HepG2 (cell line): ENCODE results near the gene ACSL3. TPM values are rescaled to one million over a fixed set of nuclear protein-coding genes. Genes with fewer than 3 reads are reported as not detected.

Experiments used
- ARNTL ChIP-seq: sonication (generic); formaldehyde crosslinking; IDR thresholded peaks from 2 replicates; pipeline ENCODE4 v1.4.0; 2020; ENCODE audit warnings: mild to moderate bottlenecking, missing genetic modification reagents
- FOXJ3 ChIP-seq: sonication (generic); formaldehyde crosslinking; IDR thresholded peaks from 2 replicates; pipeline ENCODE4 v1.4.0; 2020; ENCODE audit warnings: missing genetic modification reagents, mild to moderate bottlenecking, borderline replicate concordance
- HDAC1 ChIP-seq: sonication (generic); formaldehyde crosslinking; IDR thresholded peaks from 2 replicates; pipeline ENCODE4 v1.5.1; 2020; ENCODE audit warnings: mild to moderate bottlenecking, missing genetic modification reagents
- IKZF1 ChIP-seq: fragments of 450-650 bp; IDR thresholded peaks from 2 replicates; pipeline ENCODE4 v1.7.1; 2016
- SMAD3 ChIP-seq: sonication (generic); formaldehyde crosslinking; IDR thresholded peaks from 2 replicates; pipeline ENCODE4 v1.4.0; 2020; ENCODE audit warnings: missing genetic modification reagents
- YEATS4 ChIP-seq: sonication (generic); formaldehyde crosslinking; IDR thresholded peaks from 2 replicates; pipeline ENCODE4 v1.4.0; 2020; ENCODE audit warnings: missing genetic modification reagents, borderline replicate concordance
- ZNF496 ChIP-seq: sonication (generic); formaldehyde crosslinking; IDR thresholded peaks from 2 replicates; pipeline ENCODE4 v1.8.1; 2023; ENCODE audit warnings: mild to moderate bottlenecking, moderate library complexity, missing genetic modification reagents; ENCODE audit not compliant: insufficient replicate concordance
- ZNF660 ChIP-seq: sonication (generic); formaldehyde crosslinking; IDR thresholded peaks from 2 replicates; pipeline ENCODE4 v1.5.1; 2020; ENCODE audit warnings: mild to moderate bottlenecking, low read depth, missing genetic modification reagents, borderline replicate concordance
- polyA plus RNA-seq, 8 experiments: library from polyadenylated mRNA; depleted of rRNA in 3 of 8; stranded (reverse) in 7 of 8; unstranded in 1 of 8; fragments of >200 nt; fragmentation: Illumina TruSeq in 4 of 8; extraction: Trizol in 4 of 8; gene quantifications; 2 replicates each; pipeline versions ENCODE4 v1.2.1 to v1.2.3, GENCODE V29; 2011 to 2016; ENCODE audit warnings: low read depth in 4 of 8, missing spikeins in 1 of 8, mixed read lengths in 1 of 8; ENCODE audit not compliant: insufficient read depth in 1 of 8
- total RNA-seq, 5 experiments: library from RNA; depleted of rRNA; stranded (reverse); fragments of >200 nt; fragmentation: Illumina TruSeq; extraction: Trizol; gene quantifications; 2 replicates each; pipeline ENCODE4 v1.2.3, GENCODE V29; 2016; ENCODE audit warnings: low read depth in 1 of 5
- TF ChIP-seq, protein P1 (sequence below): sonication (generic); formaldehyde crosslinking; conservative IDR thresholded peaks from 2 replicates; pipeline ENCODE4 v1.4.0; 2020; ENCODE audit warnings: missing genetic modification reagents
- TF ChIP-seq, protein P2 (sequence below): sonication (generic); formaldehyde crosslinking; IDR thresholded peaks from 2 replicates; pipeline ENCODE4 v1.4.0; 2020; ENCODE audit warnings: mild to moderate bottlenecking, missing genetic modification reagents
- TF ChIP-seq, protein P3 (sequence below): IDR thresholded peaks from 2 replicates; pipeline ENCODE4 v1.6.1; 2016; ENCODE audit warnings: missing genetic modification reagents, missing compliant biosample characterization
- TF ChIP-seq, protein P4 (sequence below): sonication (generic); formaldehyde crosslinking; IDR thresholded peaks from 2 replicates; pipeline ENCODE4 v1.4.0; 2020; ENCODE audit warnings: missing genetic modification reagents
- TF ChIP-seq, protein P5 (sequence below): sonication (generic); formaldehyde crosslinking; IDR thresholded peaks from 2 replicates; pipeline ENCODE4 v1.4.0; 2020; ENCODE audit warnings: missing genetic modification reagents, borderline replicate concordance

Gene ACSL3
- total and polyA plus RNA-seq, 2 of the 13 experiments (the other 11 are each of a cell fraction or from before 2014, with no cell fraction given): 305 to 365 TPM

DNA sequence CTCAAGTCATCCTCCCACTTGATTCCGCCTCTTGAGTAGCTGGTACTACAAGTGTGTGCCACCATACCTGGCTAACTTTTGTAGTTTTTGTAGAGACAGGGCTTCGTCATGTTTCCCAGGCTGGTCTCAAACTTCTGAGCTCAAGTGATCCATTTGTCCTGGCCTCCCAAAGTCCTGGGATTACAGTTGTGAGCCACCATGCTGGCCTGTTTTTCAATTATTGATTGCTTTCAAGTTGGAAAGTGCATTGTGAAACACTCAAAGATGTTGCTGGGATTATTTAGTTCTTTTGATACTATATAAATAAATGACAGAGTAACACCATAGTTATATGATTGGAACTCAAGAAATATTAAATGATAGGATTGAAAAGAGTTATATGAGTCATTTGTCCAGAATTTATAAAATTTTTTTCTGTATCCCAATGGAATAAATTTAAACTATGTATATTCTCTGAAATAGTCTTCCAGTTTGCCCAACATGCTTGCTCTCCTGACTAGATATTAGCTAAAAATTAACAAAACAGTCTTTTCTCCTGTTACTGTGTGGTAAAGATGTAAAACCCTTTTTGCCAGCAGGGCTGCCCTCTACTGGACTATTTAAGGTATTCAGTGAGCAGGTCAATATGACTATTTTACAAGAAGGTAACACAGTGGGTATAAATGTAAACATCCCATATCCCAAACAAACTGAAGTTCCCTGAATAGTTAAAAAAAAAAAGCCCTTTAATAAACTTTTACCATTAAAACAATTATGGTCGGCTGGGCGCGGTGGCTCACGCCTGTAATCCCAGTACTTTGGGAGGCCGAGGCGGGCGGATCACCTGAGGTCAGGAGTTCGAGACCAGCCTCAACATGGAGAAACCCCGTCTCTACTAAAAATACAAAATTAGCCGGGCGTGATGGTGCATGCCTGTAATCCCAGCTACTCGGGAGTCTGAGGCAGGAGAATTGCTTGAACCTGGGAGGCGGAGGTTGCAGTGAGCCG lies 42.7 kb downstream of the ACSL3 start (continued):
- TF ChIP-seq SMAD3 (0 out of 2 replicates have a peak, but pooled peaks have one; percentile 5), ZNF496 (CRISPR knock-in tag) (no peak), ARNTL (CRISPR knock-in tag) (no peak), HDAC1 (CRISPR knock-in tag) (0 out of 2 replicates have a peak, but pooled peaks have one; percentile 12), YEATS4 (CRISPR knock-in tag) (peak; percentile 33; the same call in 1 of the 2 replicates), FOXJ3 (CRISPR knock-in tag) (0 out of 2 replicates have a peak, but pooled peaks have one; percentile 58), IKZF1 (no peak), ZNF660 (CRISPR knock-in tag) (no peak)
- TF ChIP-seq, protein P1, sequence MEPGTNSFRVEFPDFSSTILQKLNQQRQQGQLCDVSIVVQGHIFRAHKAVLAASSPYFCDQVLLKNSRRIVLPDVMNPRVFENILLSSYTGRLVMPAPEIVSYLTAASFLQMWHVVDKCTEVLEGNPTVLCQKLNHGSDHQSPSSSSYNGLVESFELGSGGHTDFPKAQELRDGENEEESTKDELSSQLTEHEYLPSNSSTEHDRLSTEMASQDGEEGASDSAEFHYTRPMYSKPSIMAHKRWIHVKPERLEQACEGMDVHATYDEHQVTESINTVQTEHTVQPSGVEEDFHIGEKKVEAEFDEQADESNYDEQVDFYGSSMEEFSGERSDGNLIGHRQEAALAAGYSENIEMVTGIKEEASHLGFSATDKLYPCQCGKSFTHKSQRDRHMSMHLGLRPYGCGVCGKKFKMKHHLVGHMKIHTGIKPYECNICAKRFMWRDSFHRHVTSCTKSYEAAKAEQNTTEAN: no peak
- TF ChIP-seq, protein P2, sequence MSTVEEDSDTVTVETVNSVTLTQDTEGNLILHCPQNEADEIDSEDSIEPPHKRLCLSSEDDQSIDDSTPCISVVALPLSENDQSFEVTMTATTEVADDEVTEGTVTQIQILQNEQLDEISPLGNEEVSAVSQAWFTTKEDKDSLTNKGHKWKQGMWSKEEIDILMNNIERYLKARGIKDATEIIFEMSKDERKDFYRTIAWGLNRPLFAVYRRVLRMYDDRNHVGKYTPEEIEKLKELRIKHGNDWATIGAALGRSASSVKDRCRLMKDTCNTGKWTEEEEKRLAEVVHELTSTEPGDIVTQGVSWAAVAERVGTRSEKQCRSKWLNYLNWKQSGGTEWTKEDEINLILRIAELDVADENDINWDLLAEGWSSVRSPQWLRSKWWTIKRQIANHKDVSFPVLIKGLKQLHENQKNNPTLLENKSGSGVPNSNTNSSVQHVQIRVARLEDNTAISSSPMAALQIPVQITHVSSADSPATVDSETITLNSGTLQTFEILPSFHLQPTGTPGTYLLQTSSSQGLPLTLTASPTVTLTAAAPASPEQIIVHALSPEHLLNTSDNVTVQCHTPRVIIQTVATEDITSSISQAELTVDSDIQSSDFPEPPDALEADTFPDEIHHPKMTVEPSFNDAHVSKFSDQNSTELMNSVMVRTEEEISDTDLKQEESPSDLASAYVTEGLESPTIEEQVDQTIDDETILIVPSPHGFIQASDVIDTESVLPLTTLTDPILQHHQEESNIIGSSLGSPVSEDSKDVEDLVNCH (CRISPR knock-in tag): no peak
- TF ChIP-seq, protein P3, sequence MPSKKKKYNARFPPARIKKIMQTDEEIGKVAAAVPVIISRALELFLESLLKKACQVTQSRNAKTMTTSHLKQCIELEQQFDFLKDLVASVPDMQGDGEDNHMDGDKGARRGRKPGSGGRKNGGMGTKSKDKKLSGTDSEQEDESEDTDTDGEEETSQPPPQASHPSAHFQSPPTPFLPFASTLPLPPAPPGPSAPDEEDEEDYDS (CRISPR knock-in tag): 0 out of 2 replicates have a peak, but pooled peaks have one; percentile 18
- TF ChIP-seq, protein P4, sequence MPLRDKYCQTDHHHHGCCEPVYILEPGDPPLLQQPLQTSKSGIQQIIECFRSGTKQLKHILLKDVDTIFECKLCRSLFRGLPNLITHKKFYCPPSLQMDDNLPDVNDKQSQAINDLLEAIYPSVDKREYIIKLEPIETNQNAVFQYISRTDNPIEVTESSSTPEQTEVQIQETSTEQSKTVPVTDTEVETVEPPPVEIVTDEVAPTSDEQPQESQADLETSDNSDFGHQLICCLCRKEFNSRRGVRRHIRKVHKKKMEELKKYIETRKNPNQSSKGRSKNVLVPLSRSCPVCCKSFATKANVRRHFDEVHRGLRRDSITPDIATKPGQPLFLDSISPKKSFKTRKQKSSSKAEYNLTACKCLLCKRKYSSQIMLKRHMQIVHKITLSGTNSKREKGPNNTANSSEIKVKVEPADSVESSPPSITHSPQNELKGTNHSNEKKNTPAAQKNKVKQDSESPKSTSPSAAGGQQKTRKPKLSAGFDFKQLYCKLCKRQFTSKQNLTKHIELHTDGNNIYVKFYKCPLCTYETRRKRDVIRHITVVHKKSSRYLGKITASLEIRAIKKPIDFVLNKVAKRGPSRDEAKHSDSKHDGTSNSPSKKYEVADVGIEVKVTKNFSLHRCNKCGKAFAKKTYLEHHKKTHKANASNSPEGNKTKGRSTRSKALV: 0 out of 2 replicates have a peak, but pooled peaks have one; percentile 13
- TF ChIP-seq, protein P5, sequence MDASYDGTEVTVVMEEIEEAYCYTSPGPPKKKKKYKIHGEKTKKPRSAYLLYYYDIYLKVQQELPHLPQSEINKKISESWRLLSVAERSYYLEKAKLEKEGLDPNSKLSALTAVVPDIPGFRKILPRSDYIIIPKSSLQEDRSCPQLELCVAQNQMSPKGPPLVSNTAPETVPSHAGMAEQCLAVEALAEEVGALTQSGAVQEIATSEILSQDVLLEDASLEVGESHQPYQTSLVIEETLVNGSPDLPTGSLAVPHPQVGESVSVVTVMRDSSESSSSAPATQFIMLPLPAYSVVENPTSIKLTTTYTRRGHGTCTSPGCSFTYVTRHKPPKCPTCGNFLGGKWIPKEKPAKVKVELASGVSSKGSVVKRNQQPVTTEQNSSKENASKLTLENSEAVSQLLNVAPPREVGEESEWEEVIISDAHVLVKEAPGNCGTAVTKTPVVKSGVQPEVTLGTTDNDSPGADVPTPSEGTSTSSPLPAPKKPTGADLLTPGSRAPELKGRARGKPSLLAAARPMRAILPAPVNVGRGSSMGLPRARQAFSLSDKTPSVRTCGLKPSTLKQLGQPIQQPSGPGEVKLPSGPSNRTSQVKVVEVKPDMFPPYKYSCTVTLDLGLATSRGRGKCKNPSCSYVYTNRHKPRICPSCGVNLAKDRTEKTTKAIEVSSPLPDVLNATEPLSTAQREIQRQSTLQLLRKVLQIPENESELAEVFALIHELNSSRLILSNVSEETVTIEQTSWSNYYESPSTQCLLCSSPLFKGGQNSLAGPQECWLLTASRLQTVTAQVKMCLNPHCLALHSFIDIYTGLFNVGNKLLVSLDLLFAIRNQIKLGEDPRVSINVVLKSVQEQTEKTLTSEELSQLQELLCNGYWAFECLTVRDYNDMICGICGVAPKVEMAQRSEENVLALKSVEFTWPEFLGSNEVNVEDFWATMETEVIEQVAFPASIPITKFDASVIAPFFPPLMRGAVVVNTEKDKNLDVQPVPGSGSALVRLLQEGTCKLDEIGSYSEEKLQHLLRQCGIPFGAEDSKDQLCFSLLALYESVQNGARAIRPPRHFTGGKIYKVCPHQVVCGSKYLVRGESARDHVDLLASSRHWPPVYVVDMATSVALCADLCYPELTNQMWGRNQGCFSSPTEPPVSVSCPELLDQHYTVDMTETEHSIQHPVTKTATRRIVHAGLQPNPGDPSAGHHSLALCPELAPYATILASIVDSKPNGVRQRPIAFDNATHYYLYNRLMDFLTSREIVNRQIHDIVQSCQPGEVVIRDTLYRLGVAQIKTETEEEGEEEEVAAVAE (CRISPR knock-in tag): no peak
